ENCODE data around the gene CCDC14. TPM values are rescaled to one million over a fixed set of nuclear protein-coding genes. Genes with fewer than 3 reads are reported as not detected.

The CCDC14 gene
- total RNA-seq, 1 donor from 2014 or later: 31.1 TPM

DNA sequence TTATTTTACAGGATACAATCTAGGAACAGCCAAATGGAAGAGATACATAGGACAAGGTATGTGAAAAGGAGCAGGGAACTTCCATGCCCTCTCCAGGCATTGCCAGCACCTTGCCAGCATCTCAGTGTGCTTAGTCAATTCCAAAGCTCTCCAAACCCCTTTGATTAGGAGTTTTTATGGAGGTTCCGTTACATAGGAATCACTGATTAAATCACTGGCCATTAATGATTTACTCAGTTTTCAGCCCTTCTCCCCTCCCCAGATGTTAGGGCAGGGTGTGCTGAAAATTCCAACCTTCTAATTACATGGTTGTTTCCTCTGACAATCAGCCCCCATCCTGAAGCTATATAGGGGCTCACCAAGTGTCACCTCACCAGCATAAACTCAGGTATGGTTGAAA lies 88.4 kb downstream of the CCDC14 start:
- Mint-ChIP-seq H3K4me1 (ENCODE audit: unreplicated experiment) (peaks cover 6% of the 10 kb centered on the region), H3K27ac (ENCODE audit: unreplicated experiment) (no peak overlapping the region), H3K4me3 (ENCODE audit: unreplicated experiment) (no peak overlapping the region), H3K9me3 (ENCODE audit: unreplicated experiment) (no peaks in the 10 kb centered on the region), H3K27me3 (ENCODE audit: unreplicated experiment) (no peaks in the 10 kb centered on the region), H3K36me3 (ENCODE audit: unreplicated experiment) (no peaks in the 10 kb centered on the region)
- TF ChIP-seq, protein P1, sequence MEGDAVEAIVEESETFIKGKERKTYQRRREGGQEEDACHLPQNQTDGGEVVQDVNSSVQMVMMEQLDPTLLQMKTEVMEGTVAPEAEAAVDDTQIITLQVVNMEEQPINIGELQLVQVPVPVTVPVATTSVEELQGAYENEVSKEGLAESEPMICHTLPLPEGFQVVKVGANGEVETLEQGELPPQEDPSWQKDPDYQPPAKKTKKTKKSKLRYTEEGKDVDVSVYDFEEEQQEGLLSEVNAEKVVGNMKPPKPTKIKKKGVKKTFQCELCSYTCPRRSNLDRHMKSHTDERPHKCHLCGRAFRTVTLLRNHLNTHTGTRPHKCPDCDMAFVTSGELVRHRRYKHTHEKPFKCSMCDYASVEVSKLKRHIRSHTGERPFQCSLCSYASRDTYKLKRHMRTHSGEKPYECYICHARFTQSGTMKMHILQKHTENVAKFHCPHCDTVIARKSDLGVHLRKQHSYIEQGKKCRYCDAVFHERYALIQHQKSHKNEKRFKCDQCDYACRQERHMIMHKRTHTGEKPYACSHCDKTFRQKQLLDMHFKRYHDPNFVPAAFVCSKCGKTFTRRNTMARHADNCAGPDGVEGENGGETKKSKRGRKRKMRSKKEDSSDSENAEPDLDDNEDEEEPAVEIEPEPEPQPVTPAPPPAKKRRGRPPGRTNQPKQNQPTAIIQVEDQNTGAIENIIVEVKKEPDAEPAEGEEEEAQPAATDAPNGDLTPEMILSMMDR (IDR thresholded peaks at IDR 0.05): no peak
- no peak for DNase-seq (ENCODE audit: extremely low spot score, unreplicated experiment)

DNA sequence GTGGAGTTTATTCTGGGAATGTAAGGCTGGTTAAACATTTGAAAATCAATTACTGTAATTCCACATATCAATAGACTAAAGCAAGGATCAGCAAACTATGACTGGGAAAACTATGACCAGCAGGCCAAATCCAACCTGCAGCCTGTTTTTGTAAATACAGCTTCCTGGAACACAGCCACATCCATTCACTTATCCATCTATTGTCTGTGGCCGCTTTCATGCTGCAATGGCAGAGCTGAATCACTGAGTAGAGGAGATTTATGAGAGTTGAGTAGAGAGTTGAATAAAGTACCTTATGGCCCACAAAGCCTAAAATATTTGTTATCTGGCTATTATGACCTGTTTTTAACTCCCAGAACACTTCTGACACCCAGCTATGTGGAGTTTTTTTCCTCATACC lies 89.1 kb downstream of the CCDC14 start:
- H3K9me3 Mint-ChIP-seq (ENCODE audit: unreplicated experiment): no peaks in the 10 kb centered on the region
- no peaks in the 10 kb centered on the region for H3K36me3 Mint-ChIP-seq (ENCODE audit: unreplicated experiment)

DNA sequence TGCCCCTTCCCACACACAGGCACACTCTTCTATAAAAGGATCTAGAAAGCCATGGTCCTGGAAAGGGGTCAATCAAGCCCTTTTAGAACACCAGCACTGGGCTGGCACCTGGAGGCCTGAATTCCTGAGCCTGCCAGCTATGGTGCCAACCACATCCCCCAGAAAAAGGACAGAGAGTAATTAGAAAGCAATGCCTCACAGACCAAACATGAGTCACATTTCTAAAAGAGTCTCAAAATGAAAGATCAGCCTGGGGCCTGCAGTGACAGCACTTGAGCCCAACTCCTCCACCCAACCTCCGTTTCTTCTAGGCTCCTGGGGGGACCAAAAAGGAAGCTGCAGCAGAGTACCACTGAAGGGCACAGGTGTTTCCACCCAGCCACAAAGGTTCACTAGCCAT lies 91.0 kb downstream of the CCDC14 start:
- no peaks in the 10 kb centered on the region for H3K27me3 Mint-ChIP-seq (ENCODE audit: unreplicated experiment)
- DNase-seq (ENCODE audit: extremely low spot score, unreplicated experiment): no peak
- H3K36me3 Mint-ChIP-seq (ENCODE audit: unreplicated experiment): no peaks in the 10 kb centered on the region
- H3K9me3 Mint-ChIP-seq (ENCODE audit: unreplicated experiment): no peaks in the 10 kb centered on the region
- H3K27ac Mint-ChIP-seq (ENCODE audit: unreplicated experiment): peak overlapping the region; percentile 45
- H3K4me3 Mint-ChIP-seq (ENCODE audit: unreplicated experiment): no peak overlapping the region
- TF ChIP-seq, protein P1 (IDR thresholded peaks at IDR 0.05): no peak
- peaks cover 6% of the 10 kb centered on the region for H3K4me1 Mint-ChIP-seq (ENCODE audit: unreplicated experiment)

More for the DNA sequence above, 89.1 kb downstream of the CCDC14 start:
- TF ChIP-seq, protein P1 (IDR thresholded peaks at IDR 0.05): no peak
- H3K27ac Mint-ChIP-seq (ENCODE audit: unreplicated experiment): no peak overlapping the region
- no peaks in the 10 kb centered on the region for H3K27me3 Mint-ChIP-seq (ENCODE audit: unreplicated experiment)
- H3K4me3 Mint-ChIP-seq (ENCODE audit: unreplicated experiment): no peak overlapping the region
- H3K4me1 Mint-ChIP-seq (ENCODE audit: unreplicated experiment): peaks cover 6% of the 10 kb centered on the region
- no peak for DNase-seq (ENCODE audit: extremely low spot score, unreplicated experiment)

DNA sequence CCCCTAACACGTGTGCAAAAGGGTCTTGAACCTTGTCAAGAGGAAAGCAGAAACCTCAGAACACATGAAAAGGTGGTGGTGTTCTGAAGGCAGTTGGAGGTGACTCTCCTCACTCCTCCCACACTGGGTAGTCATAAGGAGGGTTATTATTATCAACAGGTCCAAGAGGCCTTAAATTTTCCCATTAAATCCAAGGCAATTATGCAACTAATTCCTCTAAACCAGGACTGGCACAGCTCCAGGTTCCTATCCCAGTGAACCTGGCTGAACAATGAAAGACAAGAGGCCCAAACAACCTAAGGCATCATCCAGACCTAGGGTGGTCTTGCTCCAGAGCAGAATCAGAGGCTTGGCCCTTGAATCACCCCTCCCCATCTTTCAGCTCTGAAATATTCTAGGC lies 91.9 kb downstream of the CCDC14 start:
- Mint-ChIP-seq H3K4me3 (ENCODE audit: unreplicated experiment) (no peak overlapping the region), H3K27ac (ENCODE audit: unreplicated experiment) (no peak overlapping the region)
- no peak for DNase-seq (ENCODE audit: extremely low spot score, unreplicated experiment)

DNA sequence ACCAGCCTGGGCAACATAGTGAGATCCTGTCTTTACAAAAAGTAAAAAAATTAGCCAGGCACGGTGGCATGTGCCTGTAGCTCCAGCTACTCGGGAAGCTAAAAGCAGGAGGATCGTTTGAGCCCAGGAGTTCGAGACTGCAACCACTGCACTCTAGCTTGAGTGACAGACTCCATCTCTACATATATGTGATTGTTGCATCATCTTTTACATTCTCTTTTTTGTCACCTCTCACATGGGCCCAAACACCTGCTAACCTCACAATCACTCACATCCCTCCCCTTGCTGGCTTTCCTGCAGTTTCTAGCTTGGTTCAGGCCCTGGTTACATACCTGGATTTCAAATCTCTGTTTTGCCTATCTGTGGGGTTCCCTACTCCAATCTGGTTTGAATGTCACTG lies 96.3 kb downstream of the CCDC14 start:
- TF ChIP-seq, protein P1 (IDR thresholded peaks at IDR 0.05): no peak
- no peak overlapping the region for H3K27ac Mint-ChIP-seq (ENCODE audit: unreplicated experiment)
- no peaks in the 10 kb centered on the region for H3K36me3 Mint-ChIP-seq (ENCODE audit: unreplicated experiment)
- DNase-seq (ENCODE audit: extremely low spot score, unreplicated experiment): no peak
- H3K9me3 Mint-ChIP-seq (ENCODE audit: unreplicated experiment): peaks cover 7% of the 10 kb centered on the region
- H3K4me3 Mint-ChIP-seq (ENCODE audit: unreplicated experiment): no peak overlapping the region
- no peaks in the 10 kb centered on the region for H3K27me3 Mint-ChIP-seq (ENCODE audit: unreplicated experiment)
- H3K4me1 Mint-ChIP-seq (ENCODE audit: unreplicated experiment): peaks cover 5% of the 10 kb centered on the region

More for the DNA sequence above, 91.9 kb downstream of the CCDC14 start:
- peaks cover 1% of the 10 kb centered on the region for H3K9me3 Mint-ChIP-seq (ENCODE audit: unreplicated experiment)
- peaks cover 6% of the 10 kb centered on the region for H3K4me1 Mint-ChIP-seq (ENCODE audit: unreplicated experiment)
- TF ChIP-seq, protein P1 (IDR thresholded peaks at IDR 0.05): no peak
- H3K36me3 Mint-ChIP-seq (ENCODE audit: unreplicated experiment): no peaks in the 10 kb centered on the region
- H3K27me3 Mint-ChIP-seq (ENCODE audit: unreplicated experiment): no peaks in the 10 kb centered on the region

Other genes starting within 250 kb of the CCDC14 start
- gene MYLK, start 76.9 kb downstream of the CCDC14 start, total RNA-seq: 24.3 and 30.7 TPM in 2 replicates
- gene ROPN1, start 30.9 kb upstream of the CCDC14 start, total RNA-seq: not detected in 2 replicates
- gene KALRN, start 72.1 kb upstream of the CCDC14 start, total RNA-seq: 17.4 and 19.2 TPM in 2 replicates

Data from osteocyte (in vitro differentiated cells).